Measurements from ENCODE around the gene LRMDA. TPM values are rescaled to one million over a fixed set of nuclear protein-coding genes. Genes with fewer than 3 reads are reported as not detected.
A peak's percentile ranks its signal among the peaks of the same experiment; 100 is the strongest.

LRMDA gene
- total RNA-seq, 1 donor = under 0.01 TPM

- TF ChIP-seq CTCF (IDR thresholded peaks at IDR 0.05; ENCODE audit: insufficient read depth, low read depth, low read length) = no peak
- DNase-seq (ENCODE audit: low read depth) = peak; percentile 49
- H3K4me3 ChIP-seq (ENCODE audit: low read depth, low read length) = no peak overlapping the region
Measured at GRCh38 chr10:76353237-76353851, 921.9 kb downstream of the LRMDA start.

- no peak for DNase-seq (ENCODE audit: low read depth)
- no peak overlapping the region for H3K4me3 ChIP-seq (ENCODE audit: low read depth, low read length)
- TF ChIP-seq CTCF (IDR thresholded peaks at IDR 0.05; ENCODE audit: insufficient read depth, low read depth, low read length) = no peak
Measured at GRCh38 chr10:76354212-76354738, 922.9 kb downstream of the LRMDA start.

GRCh38 chr10:76354921-76355320 is 923.5 kb downstream of the LRMDA start:
- H3K4me3 ChIP-seq (ENCODE audit: low read depth, low read length) = no peak overlapping the region
- peak; percentile 56 for DNase-seq (ENCODE audit: low read depth)
- no peak for TF ChIP-seq CTCF (IDR thresholded peaks at IDR 0.05; ENCODE audit: insufficient read depth, low read depth, low read length)

GRCh38 chr10:76356557-76356956 is 925.1 kb downstream of the LRMDA start:
- no peak for DNase-seq (ENCODE audit: low read depth)
- no peak for TF ChIP-seq CTCF (IDR thresholded peaks at IDR 0.05; ENCODE audit: insufficient read depth, low read depth, low read length)
- H3K4me3 ChIP-seq (ENCODE audit: low read depth, low read length) = no peak overlapping the region

- no peak for TF ChIP-seq CTCF (IDR thresholded peaks at IDR 0.05; ENCODE audit: insufficient read depth, low read depth, low read length)
- DNase-seq (ENCODE audit: low read depth) = no peak
- no peak overlapping the region for H3K4me3 ChIP-seq (ENCODE audit: low read depth, low read length)
Measured at GRCh38 chr10:76357726-76358415, 926.4 kb downstream of the LRMDA start.

- no peak overlapping the region for H3K4me3 ChIP-seq (ENCODE audit: low read depth, low read length)
- DNase-seq (ENCODE audit: low read depth) = no peak
- no peak for TF ChIP-seq CTCF (IDR thresholded peaks at IDR 0.05; ENCODE audit: insufficient read depth, low read depth, low read length)
Measured at GRCh38 chr10:76358743-76359395, 927.4 kb downstream of the LRMDA start.

Measured in fibroblast of villous mesenchyme (primary cell).